Measurements from ENCODE around the gene KCNE3. TPM values are rescaled to one million over a fixed set of nuclear protein-coding genes. Genes with fewer than 3 reads are reported as not detected.

The KCNE3 gene
- total and polyA plus RNA-seq, 9 of the 15 experiments (the other 6 are each of a cell fraction or from before 2014, with no cell fraction given): 1.6 to 8.7 (median 6.2) TPM

DNA sequence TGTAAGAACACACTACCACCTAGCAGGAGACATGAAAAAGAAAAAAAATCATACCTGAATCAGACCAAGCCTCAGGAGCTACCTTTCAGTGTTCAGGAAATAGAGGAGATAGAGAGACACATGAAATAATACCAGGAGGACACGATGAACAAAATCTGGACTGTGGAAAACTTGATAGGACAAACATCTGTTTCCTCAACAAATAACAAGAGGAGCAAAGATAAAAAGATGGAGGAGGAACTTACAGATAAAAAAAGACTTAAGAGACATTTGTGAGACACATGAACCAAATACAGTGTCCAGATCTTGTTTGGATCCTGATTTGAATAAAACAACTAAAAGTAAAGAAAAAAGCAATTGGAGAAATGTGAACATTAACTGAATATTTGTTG, 12.4 kb upstream of the KCNE3 start (continued):
- TF ChIP-seq, protein P1, sequence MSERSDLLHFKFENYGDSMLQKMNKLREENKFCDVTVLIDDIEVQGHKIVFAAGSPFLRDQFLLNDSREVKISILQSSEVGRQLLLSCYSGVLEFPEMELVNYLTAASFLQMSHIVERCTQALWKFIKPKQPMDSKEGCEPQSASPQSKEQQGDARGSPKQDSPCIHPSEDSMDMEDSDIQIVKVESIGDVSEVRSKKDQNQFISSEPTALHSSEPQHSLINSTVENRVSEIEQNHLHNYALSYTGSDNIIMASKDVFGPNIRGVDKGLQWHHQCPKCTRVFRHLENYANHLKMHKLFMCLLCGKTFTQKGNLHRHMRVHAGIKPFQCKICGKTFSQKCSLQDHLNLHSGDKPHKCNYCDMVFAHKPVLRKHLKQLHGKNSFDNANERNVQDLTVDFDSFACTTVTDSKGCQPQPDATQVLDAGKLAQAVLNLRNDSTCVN (CRISPR knock-in tag; IDR thresholded peaks at IDR 0.05): no peak

- no peaks in the 10 kb centered on the region for H3K79me2 ChIP-seq (ENCODE audit: control insufficient read depth, insufficient read depth, low read length)
- H3K9me3 ChIP-seq (replicated peaks; ENCODE audit: control insufficient read depth, insufficient read depth, low read depth, low read length): no peaks in the 10 kb centered on the region
- CTCF ChIA-PET (ENCODE audit: low intra/inter-chr PET ratio): no interaction called here
- H3K4me1 ChIP-seq (replicated peaks in 1 of 2; ENCODE audit: control insufficient read depth in 2 of 2, insufficient read depth in 2 of 2, low read length in 2 of 2): peaks cover 0 to 11% of the 10 kb centered on the region in 2 experiments; a peak in 2 of 5 replicates
- H2AFZ ChIP-seq (ENCODE audit: low read depth, low read length): no peak overlapping the region
- intact Hi-C loops (cut with micrococcal nuclease) (no loop called here), in situ Hi-C loops (cut with MboI) (no loop called here)
- FAIRE-seq: no peak
- H3K27ac ChIP-seq (ENCODE audit: extremely low read depth, low read depth, low read length): no peak overlapping the region
- H3K9ac ChIP-seq (ENCODE audit: insufficient read depth in 1 of 2, low read depth in 2 of 2, low read length in 2 of 2): no peak overlapping the region
- peak; percentile 69 for ATAC-seq
- no peak for DNase-seq (ENCODE audit: extremely low read depth in 1 of 4, low spot score in 3 of 4)
- 22% methylated on average over 9 of the region's 10 CpGs for WGBS (ENCODE audit: insufficient coverage, low coverage, missing lambda C conversion rate)
- no peaks in the 10 kb centered on the region for H3K27me3 ChIP-seq (ENCODE audit: control insufficient read depth in 2 of 2, insufficient read depth in 2 of 2, low read length in 2 of 2)
- H3K4me3 ChIP-seq: no peak overlapping the region
- no TSS peak for BruUV-seq (replicated peaks)
- POLR2A ChIA-PET: interaction anchor here (1.5 to 2.0 kb wide), 2 partner anchors 9 to 14 kb away, joined by 5 to 8 read pairs; partner anchors contain the start of gene LIPT2
- no peaks in the 10 kb centered on the region for H3K36me3 ChIP-seq (ENCODE audit: control insufficient read depth, insufficient read depth, low read length)
- no peak overlapping the region for H3K4me2 ChIP-seq (ENCODE audit: insufficient read depth, low read length)
- H3K9me1 ChIP-seq (ENCODE audit: control insufficient read depth, insufficient read depth, low read length): no peaks in the 10 kb centered on the region
- no peaks in the 10 kb centered on the region for H4K20me1 ChIP-seq (replicated peaks; ENCODE audit: control insufficient read depth, insufficient read depth, low read length)
- TF ChIP-seq ZNF592 (IDR thresholded peaks at IDR 0.05) (0 out of 2 replicates have a peak, but pooled peaks have one; percentile 24), CEBPG (CRISPR knock-in tag; IDR thresholded peaks at IDR 0.05) (peak; percentile 70), CEBPG (tag; conservative IDR thresholded peaks at IDR 0.05 in 1 of 2, IDR thresholded peaks at IDR 0.05 in 1 of 2) (peak; percentile 88 to 94), ZBTB43 (CRISPR knock-in tag; IDR thresholded peaks at IDR 0.05) (no peak), SMARCA4 (IDR thresholded peaks at IDR 0.05) (peak; percentile 22; the same call in 1 of the 2 replicates), IRF9 (tag; IDR thresholded peaks at IDR 0.05) (peak; percentile 32; the same call in 1 of the 2 replicates), CEBPB (tag; IDR thresholded peaks at IDR 0.05) (peak; percentile 94), SMAD4 (CRISPR knock-in tag; conservative IDR thresholded peaks at IDR 0.05) (no peak), DPF2 (IDR thresholded peaks at IDR 0.05) (peak; percentile 59), ATF7 (IDR thresholded peaks at IDR 0.05) (0 out of 2 replicates have a peak, but pooled peaks have one; percentile 25), ELF1 (tag; IDR thresholded peaks at IDR 0.05) (no peak)
Measured at GRCh38 chr11:74478877-74479731, 11.8 kb upstream of the KCNE3 start.
